GM18868 (cell line): Measurements from ENCODE around the gene SLC39A11.
"Not testable (repeated sequence)": the region's sequence is repeated elsewhere in the genome, so short reads cannot be mapped to it uniquely, and the experiment has no call there.

Experiments used
- ATAC-seq: cut with Tn5 transposase; IDR thresholded peaks from one replicate; pipeline ENCODE4 v1.9.1; 2021; ENCODE audit warnings: mild to moderate bottlenecking, moderate library complexity; ENCODE audit not compliant: unreplicated experiment

Gene SLC39A11

GRCh38 chr17:73013816-73014663 is 78.4 kb downstream of the SLC39A11 start:
- peak; percentile 3 for ATAC-seq

DNA sequence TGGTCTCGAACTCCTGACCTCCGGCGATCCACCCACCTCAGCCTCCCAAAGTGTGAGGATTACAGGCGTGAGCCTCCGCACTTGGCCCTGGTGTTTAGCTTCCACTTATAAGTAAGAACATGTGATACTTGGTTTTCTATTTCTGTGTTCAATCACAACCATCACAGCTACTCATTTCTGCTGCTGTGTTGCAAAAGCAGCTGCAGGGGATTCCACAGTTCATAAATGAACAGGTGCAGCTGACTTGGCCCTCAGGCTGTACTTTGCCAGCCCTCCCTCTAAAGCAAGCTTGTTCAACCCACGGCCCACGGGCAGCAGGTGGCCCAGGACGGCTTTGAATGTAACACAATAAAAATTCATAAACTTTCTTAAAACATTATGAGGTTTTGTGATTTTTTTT is 79.2 kb downstream of the SLC39A11 start:
- peak; percentile 94 for ATAC-seq

GRCh38 chr17:73011016-73011486 is 81.4 kb downstream of the SLC39A11 start:
- ATAC-seq = no peak

DNA sequence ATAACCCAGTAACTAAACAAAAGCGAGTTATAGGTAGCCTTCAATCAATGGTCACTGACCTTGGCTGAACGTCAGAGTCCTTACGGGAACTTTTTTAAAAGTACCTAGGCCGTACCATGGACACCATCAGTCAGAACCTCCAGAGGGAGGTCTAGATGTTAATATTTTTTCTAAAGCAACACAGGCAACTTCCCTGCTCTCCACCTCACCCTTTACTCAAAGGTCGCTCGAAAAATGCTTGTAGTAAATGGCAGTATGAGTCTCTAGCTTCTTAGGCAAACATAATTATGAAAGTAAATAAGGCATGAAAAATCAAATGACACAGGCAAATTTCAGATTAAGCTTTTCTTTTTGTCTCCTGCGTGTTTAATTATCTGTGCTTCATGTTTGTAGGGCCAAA is 82.1 kb downstream of the SLC39A11 start:
- no peak for ATAC-seq

DNA sequence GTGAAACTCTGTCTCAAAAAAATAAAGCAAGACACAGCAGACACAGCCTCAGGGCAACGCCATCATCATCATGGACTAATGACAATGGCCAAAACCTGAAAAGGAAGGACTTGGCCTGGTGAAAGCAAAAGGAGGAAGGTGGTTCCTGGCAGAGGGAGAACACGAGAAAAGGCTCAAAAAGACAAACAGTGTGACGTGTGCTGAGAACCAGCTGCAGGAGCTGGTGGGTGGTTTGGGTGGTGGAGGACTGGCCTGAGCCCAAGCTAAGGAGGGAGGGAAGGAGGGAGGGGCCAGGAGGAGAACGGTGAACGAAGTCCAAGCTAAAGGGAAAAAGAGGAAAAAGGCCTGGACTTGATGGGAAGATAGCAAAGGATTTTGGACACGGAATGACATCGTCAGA is 85.1 kb downstream of the SLC39A11 start:
- no peak for ATAC-seq

GRCh38 chr17:73005360-73005759 is 87.1 kb downstream of the SLC39A11 start:
- ATAC-seq = no peak

GRCh38 chr17:73003487-73003886 is 89.0 kb downstream of the SLC39A11 start:
- ATAC-seq = no peak

GRCh38 chr17:73000832-73001231 is 91.7 kb downstream of the SLC39A11 start:
- ATAC-seq = no peak

DNA sequence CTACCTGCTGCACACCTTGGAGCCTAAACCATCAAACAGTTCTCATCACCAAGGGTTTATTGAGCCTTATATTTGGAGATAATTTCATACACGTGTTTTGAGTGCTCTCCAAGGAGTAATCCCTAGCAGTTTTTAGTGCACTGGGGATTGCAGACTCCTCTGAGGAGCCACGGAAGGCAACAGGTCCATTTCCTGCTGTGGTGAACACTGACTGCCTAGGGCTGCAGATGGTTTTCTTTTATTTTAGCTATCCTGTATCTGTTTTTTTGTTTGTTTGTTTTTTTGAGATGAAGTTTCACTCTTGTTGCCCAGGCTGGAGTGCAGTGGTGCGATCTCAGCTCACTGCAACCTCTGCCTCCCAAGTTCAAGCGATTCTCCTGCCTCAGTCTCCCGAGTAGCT is 93.0 kb downstream of the SLC39A11 start:
- not testable (repeated sequence) for ATAC-seq

- ATAC-seq = no peak
Observed at GRCh38 chr17:72998343-72998742, 94.1 kb downstream of the SLC39A11 start.

GRCh38 chr17:72997559-72997958 is 94.9 kb downstream of the SLC39A11 start:
- no peak for ATAC-seq

- no peak for ATAC-seq
Observed at GRCh38 chr17:72996791-72997190, 95.7 kb downstream of the SLC39A11 start.

DNA sequence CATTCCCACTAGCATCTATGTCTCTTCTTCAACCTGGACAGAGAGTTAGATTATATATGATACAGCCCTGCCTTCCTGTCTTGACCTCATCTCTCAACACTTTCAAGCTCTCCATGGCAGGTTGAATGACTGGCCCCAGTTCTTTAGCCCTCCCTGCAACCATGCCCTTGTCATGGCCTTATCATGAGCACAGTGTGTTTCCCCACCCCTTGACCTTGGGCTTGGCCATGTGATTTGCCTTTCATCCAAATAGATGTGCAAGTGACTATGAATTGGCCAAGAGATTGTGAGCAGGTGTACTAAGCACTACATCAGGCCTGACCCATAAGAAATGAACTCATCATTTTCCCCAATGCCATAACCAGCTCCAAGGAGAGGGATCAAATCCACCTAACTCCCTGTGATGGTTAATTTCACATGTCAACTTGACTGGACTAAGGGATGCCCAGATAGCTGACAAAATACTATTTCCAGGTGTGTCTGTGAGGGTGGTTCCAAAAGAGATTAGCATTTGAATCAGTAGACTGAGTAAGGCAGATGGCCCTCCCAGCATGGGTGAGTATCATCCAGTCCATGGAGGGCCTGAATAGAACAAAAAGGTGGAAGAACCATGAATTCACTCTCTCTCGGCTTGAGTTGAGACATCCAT is 97.4 kb downstream of the SLC39A11 start:
- no peak for ATAC-seq

DNA sequence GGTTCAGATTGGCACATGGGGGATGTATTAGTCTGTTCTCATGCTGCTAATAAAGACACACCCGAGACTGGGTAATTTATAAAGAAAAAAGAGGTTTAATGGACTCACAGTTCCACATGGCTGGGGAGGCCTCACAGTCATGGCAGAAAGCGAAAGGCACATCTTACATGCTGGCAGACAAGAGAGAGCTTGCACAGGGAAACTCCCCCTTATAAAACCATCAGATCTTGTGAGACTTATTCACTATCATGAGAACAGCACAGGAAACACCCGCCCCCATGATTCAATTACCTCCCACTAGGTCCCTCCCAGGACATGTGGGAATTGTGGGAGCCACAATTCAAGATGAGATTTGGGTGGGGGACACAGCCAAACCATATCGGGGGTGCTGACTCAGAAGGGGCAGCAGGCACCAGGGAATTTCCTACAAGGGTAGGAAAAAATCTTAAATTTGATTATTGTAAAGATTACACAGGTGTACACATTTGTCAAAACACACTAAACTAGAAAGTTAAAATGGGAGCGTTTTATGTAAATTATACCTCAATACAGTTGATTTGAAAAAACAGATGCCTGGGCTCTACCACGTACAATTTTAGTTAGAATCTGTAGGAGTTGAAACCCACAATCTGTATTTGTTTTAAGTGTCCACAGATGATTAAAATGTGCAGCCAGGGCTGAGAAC is 99.6 kb downstream of the SLC39A11 start:
- ATAC-seq = peak; percentile 70

GRCh38 chr17:72991651-72992050 is 100.8 kb downstream of the SLC39A11 start:
- ATAC-seq = no peak

- ATAC-seq = no peak
Observed at GRCh38 chr17:72989074-72989610, 103.3 kb downstream of the SLC39A11 start.

DNA sequence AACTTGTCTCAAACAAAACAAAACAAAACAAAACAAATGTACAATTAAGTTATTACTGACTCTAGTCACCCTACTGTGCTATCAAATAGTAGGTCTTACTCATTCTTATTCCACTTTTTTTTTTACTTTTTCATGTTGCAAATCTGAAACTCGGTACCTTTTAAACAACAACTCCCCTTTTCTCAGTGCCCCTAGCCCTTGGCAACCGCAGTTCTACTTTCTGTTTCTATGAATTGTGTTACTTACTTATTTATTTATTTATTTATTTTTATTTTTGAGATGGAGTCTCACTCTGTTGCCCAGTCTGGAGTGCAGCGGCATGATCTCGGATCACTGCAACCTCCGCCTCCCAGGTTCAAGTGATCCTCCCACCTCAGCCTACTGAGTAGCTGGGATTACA is 104.0 kb downstream of the SLC39A11 start:
- ATAC-seq = no peak

DNA sequence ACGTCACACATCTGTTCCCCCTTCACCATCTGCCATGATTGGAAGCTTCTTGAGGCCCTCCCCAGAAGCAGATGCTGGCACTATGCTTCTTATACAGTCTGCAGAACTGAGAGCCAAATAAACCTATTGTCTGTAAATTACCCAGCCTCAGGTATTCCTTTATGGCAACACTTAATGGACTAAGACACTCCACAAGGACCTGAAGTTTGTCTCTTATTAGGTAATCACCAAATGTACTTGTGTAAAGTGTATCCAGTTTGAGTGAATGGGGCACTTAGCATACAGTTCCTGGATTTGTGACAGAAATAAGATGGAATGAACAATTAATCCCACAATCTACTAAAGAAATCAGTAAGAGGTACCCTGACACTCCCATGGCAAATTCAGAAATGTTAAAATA is 105.3 kb downstream of the SLC39A11 start:
- ATAC-seq = no peak

- ATAC-seq = peak; percentile 95
Observed at GRCh38 chr17:72985882-72986720, 106.4 kb downstream of the SLC39A11 start.

GRCh38 chr17:72984926-72985325 is 107.6 kb downstream of the SLC39A11 start:
- ATAC-seq = no peak
